Kidney epithelial cell (primary cell): Measurements from ENCODE around the gene ENTPD7. TPM values are rescaled to one million over a fixed set of nuclear protein-coding genes. Genes with fewer than 3 reads are reported as not detected.
"Not testable (repeated sequence)": the region's sequence is repeated elsewhere in the genome, so short reads cannot be mapped to it uniquely, and the experiment has no call there.

Source experiments
- DNase-seq: peaks from one replicate; pipeline ENCODE4 v3.0.0-alpha.2; 2010; ENCODE audit warnings: low read depth
- H3K27me3 ChIP-seq: 2 replicates; pipeline ENCODE4 v1.6.0; 2011; ENCODE audit warnings: low read length; ENCODE audit not compliant: control insufficient read depth, insufficient read depth
- H3K36me3 ChIP-seq: 2 replicates; pipeline ENCODE4 v1.5.1; 2011; ENCODE audit warnings: low read length; ENCODE audit not compliant: control insufficient read depth, insufficient read depth
- H3K4me3 ChIP-seq: 2 replicates; pipeline ENCODE4 v1.5.1; 2011; ENCODE audit warnings: low read depth, mild to moderate bottlenecking, control low read depth, low read length
- total RNA-seq: library from RNA; depleted of rRNA; stranded (reverse); fragments of >200 nt; gene quantifications from 2 replicates; pipeline ENCODE4 v1.2.3, GENCODE V29; 2015
- TF ChIP-seq, protein P1 (sequence below): IDR thresholded peaks from 2 replicates; pipeline ENCODE4 v1.5.1; 2011; ENCODE audit warnings: mild to moderate bottlenecking, moderate library complexity, low read length, control low read depth, inconsistent platforms; ENCODE audit not compliant: insufficient read depth, poor library complexity, severe bottlenecking

Gene ENTPD7
- total RNA-seq, 1 donor from 2014 or later, result 29.1 TPM

DNA sequence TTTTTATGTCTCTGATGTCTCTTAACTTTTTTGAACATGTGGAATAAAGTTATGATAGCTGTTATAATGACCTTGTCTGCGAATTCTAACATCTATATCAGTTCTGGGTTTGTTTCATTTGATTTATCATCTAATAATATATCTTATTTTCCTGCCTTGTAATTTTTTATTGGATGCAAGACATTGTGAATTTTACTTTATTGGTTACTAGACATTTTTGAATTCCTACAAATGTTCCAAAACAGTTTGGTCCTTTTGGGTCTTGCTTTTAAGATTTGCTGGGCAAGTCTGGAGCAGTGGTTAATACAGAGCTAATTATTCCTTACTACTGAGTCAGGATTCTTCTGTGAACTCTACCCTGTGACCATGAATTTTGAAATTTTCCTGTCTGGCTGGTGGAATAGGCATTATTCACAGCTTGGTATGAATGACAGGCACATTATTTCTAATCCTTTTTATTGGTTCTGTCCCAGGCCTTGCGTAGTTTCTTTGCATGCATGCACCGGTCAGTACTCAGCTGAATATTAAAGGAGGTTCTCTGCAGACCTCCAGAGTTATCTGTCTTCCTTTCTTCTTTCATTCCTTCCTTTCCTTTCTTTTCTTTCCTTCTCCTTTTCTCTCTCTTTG lies 81.7 kb downstream of the ENTPD7 start:
- no peaks in the 10 kb centered on the region for H3K36me3 ChIP-seq
- H3K27me3 ChIP-seq, result no peaks in the 10 kb centered on the region
- TF ChIP-seq, protein P1, sequence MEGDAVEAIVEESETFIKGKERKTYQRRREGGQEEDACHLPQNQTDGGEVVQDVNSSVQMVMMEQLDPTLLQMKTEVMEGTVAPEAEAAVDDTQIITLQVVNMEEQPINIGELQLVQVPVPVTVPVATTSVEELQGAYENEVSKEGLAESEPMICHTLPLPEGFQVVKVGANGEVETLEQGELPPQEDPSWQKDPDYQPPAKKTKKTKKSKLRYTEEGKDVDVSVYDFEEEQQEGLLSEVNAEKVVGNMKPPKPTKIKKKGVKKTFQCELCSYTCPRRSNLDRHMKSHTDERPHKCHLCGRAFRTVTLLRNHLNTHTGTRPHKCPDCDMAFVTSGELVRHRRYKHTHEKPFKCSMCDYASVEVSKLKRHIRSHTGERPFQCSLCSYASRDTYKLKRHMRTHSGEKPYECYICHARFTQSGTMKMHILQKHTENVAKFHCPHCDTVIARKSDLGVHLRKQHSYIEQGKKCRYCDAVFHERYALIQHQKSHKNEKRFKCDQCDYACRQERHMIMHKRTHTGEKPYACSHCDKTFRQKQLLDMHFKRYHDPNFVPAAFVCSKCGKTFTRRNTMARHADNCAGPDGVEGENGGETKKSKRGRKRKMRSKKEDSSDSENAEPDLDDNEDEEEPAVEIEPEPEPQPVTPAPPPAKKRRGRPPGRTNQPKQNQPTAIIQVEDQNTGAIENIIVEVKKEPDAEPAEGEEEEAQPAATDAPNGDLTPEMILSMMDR, result no peak
- no peak overlapping the region for H3K4me3 ChIP-seq
- no peak for DNase-seq

DNA sequence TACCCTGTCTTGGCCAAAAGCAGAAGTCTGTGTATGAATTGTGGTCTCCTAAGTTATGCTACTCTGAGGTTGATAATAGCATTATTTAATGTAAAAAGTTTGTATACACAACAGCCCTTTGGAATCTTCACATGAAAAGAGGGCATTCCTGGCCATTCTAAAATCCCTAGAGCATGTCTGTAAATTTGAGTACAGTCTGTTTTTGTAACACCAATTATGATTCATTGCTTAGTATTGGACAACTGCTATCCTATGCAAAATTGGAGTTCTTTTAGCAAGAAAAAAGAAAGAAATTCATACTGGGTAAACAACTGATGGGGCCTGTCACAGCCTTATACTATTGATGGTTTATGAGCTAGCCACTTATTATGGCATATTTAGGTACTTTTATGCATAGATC lies 82.9 kb downstream of the ENTPD7 start:
- no peaks in the 10 kb centered on the region for H3K36me3 ChIP-seq
- no peak for DNase-seq
- no peak overlapping the region for H3K4me3 ChIP-seq
- H3K27me3 ChIP-seq, result no peaks in the 10 kb centered on the region
- TF ChIP-seq, protein P1, result no peak

- Histone ChIP-seq H3K4me3 (no peak overlapping the region), H3K36me3 (no peaks in the 10 kb centered on the region), H3K27me3 (no peaks in the 10 kb centered on the region)
- no peak for DNase-seq
- TF ChIP-seq, protein P1, result no peak
Observed at GRCh38 chr10:99742701-99743100, 83.4 kb downstream of the ENTPD7 start.

DNA sequence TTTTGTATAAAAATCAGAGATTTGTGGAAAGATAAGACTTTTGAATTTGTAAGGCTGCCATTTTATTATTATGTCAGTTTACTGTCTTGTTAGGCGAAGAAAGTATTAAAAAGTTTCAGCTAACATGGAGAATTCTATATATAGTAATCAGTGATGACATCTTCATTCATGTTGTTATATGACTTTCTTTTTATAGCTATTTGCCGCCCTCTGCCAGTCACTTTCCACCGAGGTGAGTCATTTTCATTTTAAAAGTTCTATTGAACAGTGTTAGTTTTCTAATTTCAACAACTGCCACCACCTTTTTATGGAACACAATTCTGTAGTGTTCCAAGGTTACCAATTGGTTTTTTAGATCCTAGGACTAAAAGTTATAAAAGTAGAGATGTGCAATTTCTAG lies 84.5 kb downstream of the ENTPD7 start:
- TF ChIP-seq, protein P1, result no peak
- H3K36me3 ChIP-seq, result no peaks in the 10 kb centered on the region

GRCh38 chr10:99746166-99746565 lies 86.9 kb downstream of the ENTPD7 start:
- not testable (repeated sequence) for H3K27me3 ChIP-seq, DNase-seq, H3K4me3 ChIP-seq, H3K36me3 ChIP-seq

More for the DNA sequence above, 84.5 kb downstream of the ENTPD7 start:
- Histone ChIP-seq H3K4me3 (no peak overlapping the region), H3K27me3 (no peaks in the 10 kb centered on the region)
- no peak for DNase-seq

GRCh38 chr10:99748823-99749451 lies 89.6 kb downstream of the ENTPD7 start:
- no peaks in the 10 kb centered on the region for H3K36me3 ChIP-seq
- DNase-seq, result no peak
- H3K27me3 ChIP-seq, result no peaks in the 10 kb centered on the region
- TF ChIP-seq, protein P1, result no peak
- no peak overlapping the region for H3K4me3 ChIP-seq
